ENCODE results near the gene RPLP2.
A peak's percentile ranks its signal among the peaks of the same experiment; 100 is the strongest.

The RPLP2 gene

GRCh38 chr11:837990-838307 lies 28.2 kb downstream of the RPLP2 start:
- DNase-seq: no peak

DNA sequence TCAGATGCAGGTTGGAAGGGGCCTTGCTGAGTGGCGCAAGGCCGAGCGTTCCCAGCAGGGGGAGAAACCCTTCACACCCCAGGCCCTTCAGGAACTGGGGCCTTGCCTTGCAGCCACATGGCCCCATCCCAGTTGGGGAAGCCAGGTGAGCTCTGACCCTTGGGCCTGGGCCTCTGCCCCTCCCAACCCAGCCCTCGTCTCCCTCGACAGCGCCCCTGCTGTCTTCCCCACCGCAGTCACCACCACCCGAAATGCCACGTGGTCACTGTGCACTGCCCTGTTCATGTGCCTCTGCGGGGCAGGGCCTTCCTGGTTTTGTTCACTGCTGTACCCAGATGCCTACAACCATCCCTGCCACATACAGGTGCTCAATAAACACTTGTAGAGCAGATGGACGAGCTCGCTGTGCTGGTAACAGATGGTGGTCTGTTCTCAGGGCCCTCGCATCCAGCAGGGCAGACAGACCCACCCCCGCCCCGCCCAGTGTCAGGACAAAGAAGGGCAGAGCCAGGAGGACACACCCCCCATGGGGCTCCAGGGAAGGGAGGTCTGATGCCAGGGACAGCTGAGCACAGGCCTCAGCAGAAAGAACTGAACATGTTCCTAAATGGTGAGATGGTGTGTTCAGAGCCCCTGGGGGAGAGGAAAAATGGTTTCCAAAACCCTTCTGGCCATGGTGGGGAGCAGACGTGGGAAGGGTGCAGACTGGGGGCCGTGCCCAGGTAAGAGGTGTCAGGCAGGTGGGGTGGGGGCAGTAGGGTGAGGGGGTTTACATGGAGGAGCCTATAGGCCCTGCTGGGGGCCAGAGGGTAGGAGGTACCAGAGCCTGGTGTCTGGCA lies 28.9 kb downstream of the RPLP2 start:
- no peak for DNase-seq

- no peak for DNase-seq
Measured at GRCh38 chr11:839280-839623, 29.5 kb downstream of the RPLP2 start.

- no peak for DNase-seq
Measured at GRCh38 chr11:839875-840617, 30.3 kb downstream of the RPLP2 start.

GRCh38 chr11:841981-842369 lies 32.2 kb downstream of the RPLP2 start:
- DNase-seq: no peak

DNA sequence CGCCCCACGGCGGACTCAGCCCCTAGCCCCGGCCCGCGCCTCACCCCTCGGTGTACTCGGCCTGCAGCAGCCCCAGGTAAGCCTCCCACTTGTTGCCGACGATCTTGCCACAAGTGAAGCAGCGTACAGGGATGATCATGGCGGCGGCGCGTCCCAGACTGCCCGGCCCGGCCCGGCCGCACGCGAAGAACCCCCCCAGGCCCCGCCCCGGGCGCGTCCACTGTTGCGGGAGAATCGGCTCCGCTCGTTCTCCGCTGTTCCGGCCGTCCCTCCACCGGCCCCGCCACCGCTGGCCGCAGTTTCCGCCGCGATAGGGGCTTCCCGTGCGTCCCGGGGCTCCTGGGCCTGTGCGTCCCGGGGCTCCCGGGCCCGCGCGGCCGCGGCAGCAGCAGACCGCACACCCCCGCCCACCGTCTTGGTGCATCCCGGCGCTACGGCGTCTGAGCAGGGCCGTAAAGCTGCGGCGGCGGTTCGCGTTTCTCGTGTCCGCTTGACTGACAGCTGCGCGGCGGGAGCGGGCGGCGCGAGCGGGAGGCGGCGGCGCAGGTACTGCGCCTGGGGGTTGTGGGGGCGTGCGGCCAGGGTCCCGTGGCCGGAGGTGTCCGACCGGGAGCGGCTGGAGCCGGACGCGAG lies 32.7 kb downstream of the RPLP2 start, which contains the start of the genes POLR2L and TSPAN4:
TSS of gene POLR2L (minus strand) at position 160 of the 633 bp plus-strand sequence. CDS start at position 139, 21 bp downstream.
TSS of gene TSPAN4 (plus strand) at position 483 of the 633 bp plus-strand sequence. CDS start 7,453 bp downstream, outside the sequence.
- DNase-seq: peak; percentile 93

GRCh38 chr11:843086-843734 lies 33.4 kb downstream of the RPLP2 start:
- no peak for DNase-seq

- DNase-seq: peak; percentile 87
Measured at GRCh38 chr11:843818-844692, 34.3 kb downstream of the RPLP2 start.

GRCh38 chr11:844693-845644 lies 35.2 kb downstream of the RPLP2 start:
- peak; percentile 96 for DNase-seq

DNA sequence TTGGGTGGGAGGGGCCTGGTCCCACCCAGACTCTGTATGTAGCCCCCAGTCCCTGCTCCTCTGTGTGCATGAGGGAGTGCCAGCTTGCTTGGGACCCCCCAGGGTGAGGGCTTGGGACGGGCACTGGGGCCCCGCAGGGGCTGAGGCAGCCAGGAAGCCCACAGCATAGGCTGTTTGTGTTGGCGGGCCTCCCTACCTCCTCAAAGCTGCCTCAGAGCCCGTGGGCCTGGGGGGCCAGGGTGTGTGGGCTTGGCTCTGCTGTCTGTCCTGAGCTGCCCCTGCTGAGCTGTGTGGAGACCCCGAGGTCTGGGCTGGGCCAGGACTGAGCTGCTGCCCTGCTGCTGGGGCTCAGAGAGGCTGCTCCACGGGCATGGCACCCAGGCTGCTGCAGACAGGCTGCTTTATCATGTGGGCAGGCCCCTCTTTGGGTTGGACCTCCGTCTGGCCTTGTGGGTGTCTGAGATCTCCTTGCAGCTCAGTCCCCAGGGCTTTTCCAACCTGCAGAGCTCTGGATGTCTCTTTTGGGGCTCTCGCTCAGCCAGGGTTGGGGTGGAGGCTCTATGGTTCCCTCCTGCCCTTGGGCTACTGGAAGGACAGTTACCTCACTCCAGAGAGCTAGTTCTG lies 36.2 kb downstream of the RPLP2 start:
- DNase-seq: no peak

DNA sequence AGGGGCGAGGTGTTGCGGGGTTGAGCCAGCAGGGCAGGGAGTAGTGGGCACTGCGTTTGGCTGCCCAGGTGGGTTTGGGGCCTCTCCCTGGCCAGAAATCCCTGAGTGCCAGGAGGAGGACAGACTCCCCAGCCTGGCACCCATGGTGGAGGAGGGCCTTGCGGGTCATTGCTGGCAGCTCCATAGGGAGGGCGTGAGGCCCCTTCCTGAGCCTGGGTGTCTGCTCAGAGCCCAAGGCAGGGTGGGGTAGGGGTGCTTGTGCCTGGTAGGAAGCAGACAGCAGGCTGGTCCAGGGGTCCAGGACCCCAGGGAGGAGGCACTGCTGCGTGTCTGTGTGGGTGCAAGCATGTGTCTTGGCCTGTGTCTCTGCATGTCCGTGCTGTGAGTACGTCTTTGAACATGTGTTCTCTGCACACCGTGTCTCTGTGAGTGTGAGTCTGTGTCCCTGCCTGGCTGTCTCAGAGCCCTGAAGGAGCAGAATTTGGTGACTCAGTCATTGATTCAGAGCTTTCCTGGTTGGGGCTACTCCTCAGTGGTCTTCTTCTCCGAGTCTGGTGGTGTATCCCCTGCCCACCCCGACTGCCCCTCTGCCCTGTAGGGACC lies 36.8 kb downstream of the RPLP2 start:
- no peak for DNase-seq

- DNase-seq: no peak
Measured at GRCh38 chr11:847876-848275, 38.1 kb downstream of the RPLP2 start.

DNA sequence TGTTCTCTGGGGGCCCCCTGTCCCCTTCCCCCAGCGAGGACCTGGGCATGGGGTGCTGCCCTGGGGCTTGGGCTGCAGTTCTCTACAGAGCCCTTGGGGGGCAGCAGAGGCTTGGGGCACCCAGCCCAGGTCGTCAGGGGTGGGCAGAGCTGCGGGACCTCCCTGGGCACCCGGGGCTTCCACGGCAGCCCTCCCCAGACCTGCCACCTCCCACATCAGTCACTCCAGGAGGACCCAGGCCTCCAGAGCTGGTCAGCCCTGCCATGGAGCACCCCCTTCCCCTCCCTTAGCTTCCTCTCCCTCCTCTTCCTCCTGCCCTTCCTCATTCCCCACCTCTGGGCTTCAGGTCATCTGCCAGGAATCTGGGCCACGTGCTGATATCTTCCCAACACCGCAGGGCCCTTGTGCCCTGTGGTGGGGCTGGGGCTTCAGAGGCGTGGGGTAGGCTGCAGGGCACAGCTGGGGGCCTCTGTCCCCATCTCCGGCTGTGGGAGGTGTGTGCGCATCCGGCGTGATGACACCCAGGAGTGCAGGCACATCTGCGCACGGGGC lies 38.7 kb downstream of the RPLP2 start:
- DNase-seq: no peak

DNA sequence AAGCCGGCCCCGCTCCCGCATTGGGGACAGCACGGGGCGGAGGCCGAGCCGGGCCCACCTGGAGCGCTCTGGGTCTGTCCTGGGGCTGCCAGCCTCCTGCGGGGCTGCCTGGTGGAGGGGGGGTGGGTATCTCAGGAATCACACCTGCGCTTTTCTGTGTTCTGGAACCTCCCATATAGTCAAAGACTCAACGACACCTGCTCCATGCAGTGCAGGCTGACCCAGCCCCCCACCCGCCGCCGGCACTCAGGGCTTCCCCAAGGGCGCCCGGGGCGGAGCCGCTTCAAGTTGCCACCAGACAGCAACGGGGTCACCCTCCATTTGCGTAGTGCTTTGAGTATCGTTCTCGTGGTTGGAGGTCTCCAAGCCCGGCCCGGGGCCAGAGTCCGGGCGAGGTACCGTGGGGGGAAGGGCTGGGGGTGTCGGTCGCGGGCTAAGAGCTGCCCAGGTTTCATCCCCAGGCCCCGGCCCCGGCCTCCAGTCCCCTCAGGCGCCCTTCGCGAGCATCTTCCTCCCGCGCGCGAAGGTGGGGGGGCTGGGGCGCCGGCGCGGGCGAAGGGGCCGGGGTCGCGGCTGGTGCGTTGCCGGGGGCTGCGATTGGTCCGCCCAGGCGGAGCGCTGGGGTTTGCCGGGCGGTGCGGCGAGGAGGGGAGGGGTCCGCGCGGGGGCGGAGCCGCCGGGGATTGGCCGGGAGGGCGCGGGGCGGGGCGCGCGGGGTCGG lies 39.5 kb downstream of the RPLP2 start:
- peak; percentile 80 for DNase-seq

DNA sequence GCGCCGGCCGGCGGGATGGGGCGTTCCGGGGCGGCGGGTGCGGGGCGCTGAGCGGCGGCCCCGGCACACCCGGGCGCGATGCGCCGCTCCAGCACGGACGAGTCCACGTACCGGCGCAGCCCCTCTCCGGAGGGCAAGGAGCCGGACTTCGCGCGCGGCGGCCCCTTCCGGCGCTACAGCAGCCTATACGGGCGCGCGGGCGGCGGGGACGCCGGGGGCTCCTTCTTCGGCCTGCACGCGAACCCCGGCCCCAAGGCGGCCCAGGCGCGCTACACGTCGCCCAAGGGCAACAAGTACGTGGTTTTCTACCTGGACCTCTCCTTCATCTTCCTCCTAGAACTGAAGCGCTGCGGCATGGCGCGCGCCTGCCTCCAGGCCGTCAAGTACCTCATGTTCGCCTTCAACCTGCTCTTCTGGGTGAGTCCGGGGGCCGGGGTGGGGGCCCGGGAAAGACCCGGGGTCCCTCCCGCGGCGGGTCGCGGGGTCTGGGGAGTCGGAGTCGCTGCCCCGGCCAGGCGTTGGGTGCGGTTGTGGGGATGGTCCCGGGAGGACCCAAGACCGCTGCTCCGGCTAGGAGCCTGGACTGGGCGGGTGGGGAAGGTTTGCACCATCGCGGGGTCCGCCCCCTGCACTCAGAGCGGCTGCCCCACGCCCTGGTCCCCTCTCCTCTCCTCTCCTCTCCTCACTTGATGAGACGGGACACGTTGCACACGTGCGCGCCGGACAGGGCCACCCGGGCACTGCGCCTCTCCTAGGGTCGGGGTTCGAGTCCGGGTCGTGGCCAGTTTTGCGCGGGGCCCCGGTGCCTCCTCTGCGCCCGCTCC lies 40.4 kb downstream of the RPLP2 start:
- DNase-seq: no peak

- DNase-seq: no peak
Measured at GRCh38 chr11:850775-851763, 41.3 kb downstream of the RPLP2 start.

- no peak for DNase-seq
Measured at GRCh38 chr11:852762-853161, 43.0 kb downstream of the RPLP2 start.

Measured in right forelimb (tissue), 1 donor.